Activated CD8-positive, alpha-beta T cell treated with anti-CD3 and anti-CD28 coated beads for 36 hours (primary cell): Measurements from ENCODE around the gene PRKCG. TPM values are rescaled to one million over a fixed set of nuclear protein-coding genes. Genes with fewer than 3 reads are reported as not detected.

Experiments
- ATAC-seq: fragments of 200-7000 bp; cut with Tn5 transposase; one replicate; pipeline ENCODE4 v1.10.0; 2021; ENCODE audit warnings: mild to moderate bottlenecking, moderate library complexity
- CTCF ChIA-PET: fragments of 350-600 bp; sonication (Branson Sonifier 250); formaldehyde crosslinking; loops from one replicate; lab custom pipeline; 2021; ENCODE audit warnings: antibody characterized with exemption; lab: Charles Lee
- POLR2A ChIA-PET: fragments of 350-600 bp; sonication (Branson Sonifier 250); formaldehyde crosslinking; loops from one replicate; lab custom pipeline; 2021; ENCODE audit warnings: antibody characterized with exemption; lab: Charles Lee
- DNase-seq: peaks from one replicate; pipeline ENCODE4 v3.0.0-alpha.2; 2020
- H3K27ac Mint-ChIP-seq: one replicate; pipeline ENCODE4 v1.8.0; 2021; ENCODE audit warnings: mild to moderate bottlenecking, mixed read lengths
- H3K27me3 Mint-ChIP-seq: one replicate; pipeline ENCODE4 v1.8.0; 2021; ENCODE audit warnings: mixed read lengths
- H3K36me3 Mint-ChIP-seq: one replicate; pipeline ENCODE4 v1.8.0; 2021; ENCODE audit warnings: low read depth, mixed read lengths
- H3K4me1 Mint-ChIP-seq: one replicate; pipeline ENCODE4 v1.8.0; 2021; ENCODE audit warnings: low read depth, mixed read lengths
- H3K4me3 Mint-ChIP-seq: one replicate; pipeline ENCODE4 v1.8.0; 2021; ENCODE audit warnings: mild to moderate bottlenecking, moderate library complexity, mixed read lengths
- H3K9me3 Mint-ChIP-seq: one replicate; pipeline ENCODE4 v1.8.0; 2021; ENCODE audit warnings: mixed read lengths
- CTCF ChIP-seq: fragments of 200-600 bp; IDR thresholded peaks from one replicate; pipeline ENCODE4 v1.8.0; 2022; ENCODE audit warnings: antibody characterized with exemption, mild to moderate bottlenecking
- intact Hi-C: fragments of 100-400 bp; cut with micrococcal nuclease; formaldehyde crosslinking; loops from one replicate; pipeline ENCODE4 v1.10.0; 2022
- total RNA-seq, 2 experiments: library from RNA; stranded (reverse); gene quantifications; one replicate each; pipeline ENCODE4 v1.2.3, GENCODE V29; 2021

Gene PRKCG
- total RNA-seq, 2 experiments from 2014 or later: 0.11 TPM; not detected in 1

- CTCF ChIA-PET: no interaction called here
- Mint-ChIP-seq H3K27me3 (peaks cover 63% of the 10 kb centered on the region), H3K4me1 (peaks cover 14% of the 10 kb centered on the region), H3K4me3 (no peak within 1 kb of the TSS), H3K36me3 (no peaks in the 10 kb centered on the region), H3K27ac (no peak within 1 kb of the TSS), H3K9me3 (no peaks in the 10 kb centered on the region)
- DNase-seq (no peak), ATAC-seq (no peak)
- intact Hi-C loops: loop anchor here (10.0 kb wide), 1 partner anchor 64 kb away; no protein-coding TSS in a partner anchor
- no peak for TF ChIP-seq CTCF
- POLR2A ChIA-PET: no interaction called here
These were observed 27.0 kb downstream of the PRKCG start, which contains the start of gene CACNG7 for GRCh38 chr19:53908935-53909415. Gene CACNG7, plus strand, starts transcription at chr19:53909278. Its CDS starts 3,554 bp downstream, at chr19:53912832.

- ChIA-PET POLR2A (no interaction called here), CTCF (no interaction called here)
- Mint-ChIP-seq H3K9me3 (no peaks in the 10 kb centered on the region), H3K27me3 (peaks cover 59% of the 10 kb centered on the region), H3K4me3 (no peak overlapping the region), H3K27ac (no peak overlapping the region), H3K4me1 (peaks cover 14% of the 10 kb centered on the region), H3K36me3 (no peaks in the 10 kb centered on the region)
- ATAC-seq (no peak), DNase-seq (no peak)
- no peak for TF ChIP-seq CTCF
- intact Hi-C loops: loop anchor here (10.0 kb wide), 1 partner anchor 65 kb away; no protein-coding TSS in a partner anchor
These were observed 27.6 kb downstream of the PRKCG start for GRCh38 chr19:53909471-53910169.

- ATAC-seq (no peak), DNase-seq (no peak)
- H3K27me3 Mint-ChIP-seq: peaks cover 57% of the 10 kb centered on the region
- H3K36me3 Mint-ChIP-seq: no peaks in the 10 kb centered on the region
- ChIA-PET POLR2A (no interaction called here), CTCF (interaction anchor here (1.1 kb wide), 1 partner anchor 117 kb away, joined by 4 read pairs; no protein-coding TSS in a partner anchor)
- H3K4me3 Mint-ChIP-seq: no peak overlapping the region
- peaks cover 14% of the 10 kb centered on the region for H3K4me1 Mint-ChIP-seq
- TF ChIP-seq CTCF: no peak
- no peaks in the 10 kb centered on the region for H3K9me3 Mint-ChIP-seq
- no peak overlapping the region for H3K27ac Mint-ChIP-seq
- intact Hi-C loops: no loop called here
These were observed 28.1 kb downstream of the PRKCG start for GRCh38 chr19:53910170-53910518.

GRCh38 chr19:53912653-53913052 lies 30.7 kb downstream of the PRKCG start:
- intact Hi-C loops: no loop called here
- POLR2A ChIA-PET: no interaction called here
- ATAC-seq (no peak), DNase-seq (peak; percentile 26)
- no peaks in the 10 kb centered on the region for H3K36me3 Mint-ChIP-seq
- no peak overlapping the region for H3K27ac Mint-ChIP-seq
- peaks cover 44% of the 10 kb centered on the region for H3K27me3 Mint-ChIP-seq
- H3K4me1 Mint-ChIP-seq: peaks cover 7% of the 10 kb centered on the region
- TF ChIP-seq CTCF: peak; percentile 48
- H3K9me3 Mint-ChIP-seq: no peaks in the 10 kb centered on the region
- no peak overlapping the region for H3K4me3 Mint-ChIP-seq
- CTCF ChIA-PET: interaction anchor here (0.6 to 1.8 kb wide), 14 partner anchors 17 to 353 kb away, joined by 3 to 5 read pairs (median 3); no protein-coding TSS in a partner anchor

GRCh38 chr19:53915000-53915399 lies 33.0 kb downstream of the PRKCG start:
- H3K36me3 Mint-ChIP-seq: no peaks in the 10 kb centered on the region
- CTCF ChIA-PET: interaction anchor here (1.0 to 2.5 kb wide), 2 partner anchors 7 to 109 kb away, joined by 3 to 6 read pairs; no protein-coding TSS in a partner anchor
- TF ChIP-seq CTCF: no peak
- intact Hi-C loops: no loop called here
- ATAC-seq (no peak), DNase-seq (no peak)
- POLR2A ChIA-PET: no interaction called here
- H3K4me3 Mint-ChIP-seq: no peak overlapping the region
- H3K9me3 Mint-ChIP-seq: no peaks in the 10 kb centered on the region
- no peak overlapping the region for H3K27ac Mint-ChIP-seq
- H3K4me1 Mint-ChIP-seq: no peaks in the 10 kb centered on the region
- H3K27me3 Mint-ChIP-seq: peaks cover 28% of the 10 kb centered on the region
